WTC11 (cell line): ENCODE results near the gene ANO10.

Source experiments
- CTCF ChIP-seq: fragments of 200-600 bp; IDR thresholded peaks from 2 replicates; pipeline ENCODE4 v1.8.0; 2022; ENCODE audit warnings: antibody characterized with exemption
- FOXK1 ChIP-seq: sonication (generic); formaldehyde crosslinking; IDR thresholded peaks from 2 replicates; pipeline ENCODE4 v1.8.0; 2022; ENCODE audit warnings: mild to moderate bottlenecking, moderate library complexity, missing genetic modification reagents
- OVOL2 ChIP-seq: fragments of 250-450 bp; sonication (Bioruptor Pico); IDR thresholded peaks from 2 replicates; pipeline ENCODE4 v1.9.0; 2021; ENCODE audit warnings: mild to moderate bottlenecking, borderline replicate concordance
- RELA ChIP-seq: sonication (generic); formaldehyde crosslinking; IDR thresholded peaks from 2 replicates; pipeline ENCODE4 v1.8.1; 2022; ENCODE audit warnings: missing genetic modification reagents, mild to moderate bottlenecking, borderline replicate concordance
- TEAD1 ChIP-seq: sonication (generic); formaldehyde crosslinking; IDR thresholded peaks from 2 replicates; pipeline ENCODE4 v1.8.0; 2022; ENCODE audit warnings: mild to moderate bottlenecking, missing genetic modification reagents
- ZNF121 ChIP-seq: sonication (generic); formaldehyde crosslinking; IDR thresholded peaks from 2 replicates; pipeline ENCODE4 v1.8.0; 2023; ENCODE audit warnings: missing genetic modification reagents
- ZNF671 ChIP-seq: fragments of 250-450 bp; sonication (Bioruptor Pico); IDR thresholded peaks from 2 replicates; pipeline ENCODE4 v1.8.0; 2021; ENCODE audit warnings: mild to moderate bottlenecking

DNA sequence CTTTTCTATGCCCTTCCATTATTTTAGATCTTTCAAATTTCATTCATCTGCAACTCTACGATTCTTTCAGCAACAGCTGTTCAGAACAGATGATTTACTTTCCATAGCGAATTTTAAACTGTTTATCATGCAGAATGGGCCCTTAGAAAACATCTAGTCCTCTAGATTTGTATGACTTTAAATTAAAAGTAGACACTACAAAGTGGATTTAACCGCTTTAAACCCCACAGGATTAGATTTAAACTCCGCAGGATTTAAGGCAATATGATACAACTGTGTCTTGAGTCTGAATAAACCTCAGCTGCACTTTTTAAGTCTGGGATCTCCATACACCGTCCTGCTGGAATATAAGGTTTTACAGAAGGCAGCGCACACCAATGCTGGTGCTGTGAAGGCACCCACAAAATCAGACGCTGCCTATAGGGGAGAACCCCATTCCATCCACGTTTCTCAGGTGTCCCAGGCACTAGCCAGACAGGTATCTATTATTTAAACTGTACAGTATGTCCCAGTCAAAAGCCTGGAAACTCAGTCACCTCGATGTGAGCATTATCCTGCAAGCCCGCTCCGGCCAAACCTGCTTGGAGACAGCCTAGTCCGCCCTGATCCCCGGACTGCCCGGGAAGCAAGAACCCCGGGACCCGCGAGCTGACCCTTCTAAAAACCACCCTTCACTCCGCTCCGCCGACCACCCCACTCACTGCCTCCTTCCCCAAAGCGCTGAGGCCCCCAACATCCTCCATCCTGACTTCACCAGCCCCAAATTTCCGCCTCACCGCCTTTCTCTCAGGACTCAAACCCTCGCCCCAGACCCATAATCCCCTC is 768 bp downstream of the ANO10 start:
- TF ChIP-seq CTCF (no peak), OVOL2 (no peak), ZNF121 (no peak), RELA (CRISPR knock-in tag) (no peak), ZNF671 (CRISPR knock-in tag) (no peak), FOXK1 (CRISPR knock-in tag) (no peak), TEAD1 (CRISPR knock-in tag) (no peak)
